Endodermal cell (in vitro differentiated cells): ENCODE measurements around the gene ZNF318. TPM values are rescaled to one million over a fixed set of nuclear protein-coding genes. Genes with fewer than 3 reads are reported as not detected.

Experiments
- DNase-seq: peaks from one replicate; pipeline ENCODE4 v3.0.0-alpha.2; 2017
- H3K27ac ChIP-seq: 2 replicates; pipeline ENCODE4 v1.5.1; 2013; ENCODE audit warnings: mild to moderate bottlenecking, low read depth, low read length, moderate library complexity
- H3K27me3 ChIP-seq: 2 replicates; pipeline ENCODE4 v1.6.1; 2013; ENCODE audit warnings: mild to moderate bottlenecking, low read length, moderate library complexity; ENCODE audit not compliant: insufficient read depth, control insufficient read depth, poor library complexity, severe bottlenecking
- H3K36me3 ChIP-seq: 2 replicates; pipeline ENCODE4 v1.7.0; 2013; ENCODE audit warnings: mild to moderate bottlenecking, low read length, moderate library complexity; ENCODE audit not compliant: control insufficient read depth, insufficient read depth
- H3K4me1 ChIP-seq: one replicate; pipeline ENCODE4 v1.7.0; 2013; ENCODE audit warnings: low read length; ENCODE audit not compliant: control insufficient read depth, insufficient read depth
- H3K4me3 ChIP-seq: 2 replicates; pipeline ENCODE4 v1.5.1; 2013; ENCODE audit warnings: mild to moderate bottlenecking, low read length, moderate library complexity
- H3K9ac ChIP-seq: 2 replicates; pipeline ENCODE4 v1.6.1; 2013; ENCODE audit warnings: mild to moderate bottlenecking, low read length, moderate library complexity; ENCODE audit not compliant: poor library complexity, severe bottlenecking; ENCODE audit errors: extremely low read depth
- H3K9me3 ChIP-seq: 2 replicates; pipeline ENCODE4 v1.6.1; 2013; ENCODE audit warnings: mild to moderate bottlenecking, low read length, moderate library complexity; ENCODE audit not compliant: control insufficient read depth
- H3K27ac Mint-ChIP-seq: 2 replicates; pipeline ENCODE4 v1.8.0; 2020; ENCODE audit warnings: mixed read lengths
- H3K27me3 Mint-ChIP-seq: 2 replicates; pipeline ENCODE4 v1.8.0; 2021; ENCODE audit warnings: mild to moderate bottlenecking, mixed read lengths; ENCODE audit not compliant: insufficient read depth
- H3K36me3 Mint-ChIP-seq: 2 replicates; pipeline ENCODE4 v1.8.0; 2020; ENCODE audit warnings: low read depth, mixed read lengths
- H3K4me1 Mint-ChIP-seq: 2 replicates; pipeline ENCODE4 v1.8.0; 2020; ENCODE audit warnings: mixed read lengths
- H3K4me3 Mint-ChIP-seq: 2 replicates; pipeline ENCODE4 v1.8.0; 2020; ENCODE audit warnings: mild to moderate bottlenecking, moderate library complexity, mixed read lengths
- H3K9me3 Mint-ChIP-seq: 2 replicates; pipeline ENCODE4 v1.8.0; 2020; ENCODE audit warnings: mild to moderate bottlenecking, mixed read lengths
- CTCF ChIP-seq: fragments of 200-600 bp; sonication (generic); conservative IDR thresholded peaks from 2 replicates; pipeline ENCODE4 v1.5.0; 2021; ENCODE audit warnings: antibody characterized with exemption, mild to moderate bottlenecking
- WGBS, 2 experiments: methylation state at CpG; one replicate each; pipeline versions ENCODE4 v1.1.5 to v1.1.7; 2013; ENCODE audit warnings: missing lambda C conversion rate in 2 of 2, mixed read lengths in 1 of 2; ENCODE audit not compliant: insufficient coverage in 1 of 2, insufficient read length in 1 of 2; 5-methylcytosine and 5-hydroxymethylcytosine counted together
- total RNA-seq, 2 donors: library from RNA; stranded (reverse); fragmentation: NEBNext Ultra II Directional in 1 of 2; extraction: Animal tissue kit (Norgen Biotek cat#: 25700) in 1 of 2; gene quantifications; 2 replicates in 1 of 2; 3 replicates in 1 of 2; pipeline ENCODE4 v1.2.1, GENCODE V29; 2021

ZNF318 gene
- total RNA-seq, 2 donors from 2014 or later: 21.3 to 26.4 TPM

- no peak for TF ChIP-seq CTCF
- no peaks in the 10 kb centered on the region for H3K9me3 ChIP-seq
- no peak overlapping the region for H3K4me3 ChIP-seq
- Mint-ChIP-seq H3K36me3 (no peaks in the 10 kb centered on the region), H3K4me3 (no peak overlapping the region), H3K27ac (no peak overlapping the region), H3K4me1 (peaks cover 4% of the 10 kb centered on the region), H3K27me3 (peaks cover 11% of the 10 kb centered on the region), H3K9me3 (no peaks in the 10 kb centered on the region)
- WGBS, 2 experiments: 94 to 100% methylated on average over 2 to 7 of the region's 7 CpGs
- no peak overlapping the region for H3K27ac ChIP-seq
- no peaks in the 10 kb centered on the region for H3K36me3 ChIP-seq
- no peak for DNase-seq
- H3K4me1 ChIP-seq: no peaks in the 10 kb centered on the region
- H3K27me3 ChIP-seq: peaks cover 13% of the 10 kb centered on the region
- no peak overlapping the region for H3K9ac ChIP-seq
Measured at GRCh38 chr6:43306086-43306485, 63.4 kb downstream of the ZNF318 start.

GRCh38 chr6:43304882-43305281 is 64.6 kb downstream of the ZNF318 start:
- Mint-ChIP-seq H3K9me3 (no peaks in the 10 kb centered on the region), H3K27ac (no peak overlapping the region), H3K4me1 (peaks cover 4% of the 10 kb centered on the region), H3K27me3 (peaks cover 14% of the 10 kb centered on the region), H3K4me3 (no peak overlapping the region), H3K36me3 (no peaks in the 10 kb centered on the region)
- no peak for TF ChIP-seq CTCF
- no peaks in the 10 kb centered on the region for H3K36me3 ChIP-seq
- H3K4me3 ChIP-seq: no peak overlapping the region
- H3K27ac ChIP-seq: no peak overlapping the region
- peaks cover 13% of the 10 kb centered on the region for H3K27me3 ChIP-seq
- no peaks in the 10 kb centered on the region for H3K4me1 ChIP-seq
- 90 to 100% methylated on average over 1 to 2 of the region's 2 CpGs for WGBS, 2 experiments
- H3K9me3 ChIP-seq: no peaks in the 10 kb centered on the region
- DNase-seq: no peak
- no peak overlapping the region for H3K9ac ChIP-seq

- WGBS, 2 experiments: 85 to 90% methylated on average over 3 of the region's 3 CpGs
- peaks cover 14% of the 10 kb centered on the region for H3K27me3 Mint-ChIP-seq
- DNase-seq: no peak
- Histone ChIP-seq H3K9ac (no peak overlapping the region), H3K36me3 (no peaks in the 10 kb centered on the region), H3K4me1 (no peaks in the 10 kb centered on the region), H3K4me3 (no peak overlapping the region), H3K27me3 (peaks cover 13% of the 10 kb centered on the region), H3K9me3 (no peaks in the 10 kb centered on the region), H3K27ac (no peak overlapping the region)
- no peaks in the 10 kb centered on the region for H3K9me3 Mint-ChIP-seq
- no peak for TF ChIP-seq CTCF
- H3K27ac Mint-ChIP-seq: no peak overlapping the region
- H3K4me1 Mint-ChIP-seq: peaks cover 4% of the 10 kb centered on the region
- H3K4me3 Mint-ChIP-seq: no peak overlapping the region
- no peaks in the 10 kb centered on the region for H3K36me3 Mint-ChIP-seq
Measured at GRCh38 chr6:43304361-43304760, 65.1 kb downstream of the ZNF318 start.
